ENCODE data around the gene EIF4A3. TPM values are rescaled to one million over a fixed set of nuclear protein-coding genes. Genes with fewer than 3 reads are reported as not detected.

EIF4A3 gene
- polyA plus RNA-seq, 3 donors = 103 to 115 (median 114) TPM

Other genes starting within 250 kb of the EIF4A3 start
- 10 to 100 TPM; 32.7 to 44.9 (median 36.6) TPM for gene TBC1D16, start 111.3 kb downstream of the EIF4A3 start, polyA plus RNA-seq (ENCODE audit: insufficient read length in 3 of 3)
- 10 to 100 TPM; 10.9 to 22.2 (median 18.2) TPM for gene CCDC40, start 110.5 kb downstream of the EIF4A3 start, polyA plus RNA-seq (ENCODE audit: insufficient read length in 3 of 3)
- 10 to 100 TPM; 47.2 to 64.0 (median 48.2) TPM for gene GAA, start 45.5 kb downstream of the EIF4A3 start, polyA plus RNA-seq (ENCODE audit: insufficient read length in 3 of 3)
- gene CARD14, start 22.9 kb upstream of the EIF4A3 start, polyA plus RNA-seq (ENCODE audit: insufficient read length in 3 of 3) = 1 to 10 TPM; 1.1 to 2.2 (median 2.1) TPM
- 10 to 100 TPM; 35.8 to 52.6 (median 47.8) TPM for gene SGSH, start 73.2 kb upstream of the EIF4A3 start, polyA plus RNA-seq (ENCODE audit: insufficient read length in 3 of 3)
- gene SLC26A11, start 73.3 kb upstream of the EIF4A3 start, polyA plus RNA-seq (ENCODE audit: insufficient read length in 3 of 3) = 10 to 100 TPM; 23.6 to 32.1 (median 30.8) TPM
- 100 to 1,000 TPM in 2 of 3 donors, 10 to 100 TPM in 1; 54.7 to 107 (median 104) TPM for gene RNF213, start 113.7 kb upstream of the EIF4A3 start, polyA plus RNA-seq (ENCODE audit: insufficient read length in 3 of 3)